DMS79 (cell line): ENCODE data around the gene RESF1.

ENCODE experiments used
- DNase-seq: peaks from one replicate; lab custom pipeline; 2025; lab: John Stamatoyannopoulos, UW

Gene RESF1

DNA sequence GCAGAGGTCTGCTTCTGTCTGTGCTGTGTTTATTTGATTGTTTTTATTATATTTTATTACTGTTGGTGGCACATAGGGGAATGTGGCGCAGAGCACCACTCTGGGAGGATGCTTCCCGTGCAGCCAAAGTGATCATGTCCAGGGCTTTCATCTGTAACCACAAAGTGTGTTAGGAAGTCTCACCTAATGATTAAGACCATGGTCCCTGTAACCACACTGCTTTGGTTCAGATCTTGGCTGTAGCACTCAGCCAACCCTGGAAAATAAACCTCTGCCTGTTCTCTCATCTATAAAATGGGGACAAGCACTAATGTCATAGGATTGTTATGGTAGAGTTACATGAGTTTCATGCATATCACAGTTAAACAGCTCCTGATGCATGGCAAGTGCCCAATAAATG lies 1.9 kb downstream of the RESF1 start:
- DNase-seq = no peak

DNA sequence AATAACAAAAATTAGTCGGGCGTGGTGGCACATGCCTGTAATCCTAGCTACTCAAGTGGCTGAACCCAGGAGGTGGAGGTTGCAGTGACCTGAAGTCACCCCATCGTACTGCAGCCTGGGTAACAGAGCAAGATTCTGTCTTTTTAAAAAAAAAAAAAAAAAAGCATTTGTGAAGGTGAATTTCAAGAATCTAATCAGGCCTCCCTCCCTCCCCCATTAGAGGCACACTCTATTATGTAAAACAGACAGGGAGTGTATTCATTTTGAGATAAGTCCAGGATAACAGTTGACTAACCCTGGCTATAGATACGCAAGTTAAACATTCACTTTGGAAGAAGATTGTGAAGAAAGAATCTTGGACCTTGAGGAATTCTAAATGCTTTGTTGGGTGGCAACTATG lies 2.9 kb downstream of the RESF1 start:
- no peak for DNase-seq

DNA sequence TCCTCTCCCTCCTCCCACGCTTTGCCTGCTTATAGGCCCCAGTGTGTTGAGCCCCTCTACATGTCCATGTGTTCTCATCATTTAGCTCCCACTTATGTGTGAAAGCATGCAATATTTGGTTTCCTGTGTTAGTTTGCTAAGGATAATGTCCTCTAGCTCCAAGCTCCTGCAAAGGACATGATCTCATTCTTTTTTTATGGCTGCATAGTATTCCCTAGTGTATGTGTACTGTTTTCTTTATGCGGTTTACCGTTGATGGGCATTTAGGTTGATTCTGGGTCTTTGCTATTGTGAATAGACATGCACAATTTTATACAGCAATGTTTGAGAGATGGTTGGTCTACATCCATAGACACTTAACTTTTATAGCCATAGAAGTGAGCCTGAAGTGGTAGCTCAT lies 5.1 kb downstream of the RESF1 start:
- DNase-seq = no peak

DNA sequence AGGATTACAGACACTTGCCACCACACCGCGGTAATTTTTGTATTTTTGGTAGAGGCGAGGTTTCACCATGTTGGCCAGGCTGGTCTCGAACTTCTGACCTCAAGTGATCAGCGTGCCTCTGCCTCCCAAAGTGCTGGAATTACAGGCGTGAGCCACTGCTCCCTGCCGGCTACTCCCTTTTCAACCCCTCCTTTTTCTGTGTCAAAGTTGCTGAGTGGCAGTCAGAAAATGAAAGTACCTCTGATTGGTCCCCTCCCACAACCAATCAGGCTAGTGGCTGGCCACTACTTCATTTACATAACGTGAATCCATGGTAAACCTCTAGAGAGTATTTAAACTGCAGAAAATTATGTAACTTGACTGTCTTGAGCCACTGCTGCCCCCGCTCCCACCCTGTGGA lies 5.9 kb downstream of the RESF1 start:
- DNase-seq = no peak

DNA sequence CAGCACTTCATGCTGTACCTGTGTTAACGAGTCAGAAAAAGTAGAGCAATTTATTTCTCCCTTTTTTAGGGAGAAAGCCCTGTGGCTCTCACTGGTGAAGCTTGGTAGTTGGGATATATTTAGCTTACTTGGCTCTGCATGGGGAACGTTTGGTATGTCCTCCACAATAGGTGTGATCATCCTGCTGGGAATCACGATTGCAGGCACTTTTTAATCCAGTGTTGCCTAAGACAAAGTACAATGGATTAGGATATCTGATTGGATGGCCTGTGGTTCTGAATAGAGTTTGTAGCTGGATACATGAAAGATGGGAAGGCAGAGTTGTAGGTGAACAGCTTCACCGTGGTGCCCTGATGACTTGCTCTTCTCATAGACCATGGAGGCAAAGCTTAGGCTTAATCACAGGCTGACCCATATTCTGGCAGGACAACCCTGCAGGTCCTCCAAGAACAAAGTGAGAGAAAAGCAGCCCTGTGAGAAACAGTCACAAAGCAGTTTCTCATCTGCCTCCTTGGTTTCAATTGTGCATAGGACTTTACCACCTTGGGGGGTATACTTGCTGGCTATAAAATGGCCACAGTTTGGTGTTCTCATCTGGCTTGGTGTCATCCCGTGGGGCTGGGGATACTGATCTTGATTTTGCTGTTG lies 7.5 kb downstream of the RESF1 start:
- no peak for DNase-seq

DNA sequence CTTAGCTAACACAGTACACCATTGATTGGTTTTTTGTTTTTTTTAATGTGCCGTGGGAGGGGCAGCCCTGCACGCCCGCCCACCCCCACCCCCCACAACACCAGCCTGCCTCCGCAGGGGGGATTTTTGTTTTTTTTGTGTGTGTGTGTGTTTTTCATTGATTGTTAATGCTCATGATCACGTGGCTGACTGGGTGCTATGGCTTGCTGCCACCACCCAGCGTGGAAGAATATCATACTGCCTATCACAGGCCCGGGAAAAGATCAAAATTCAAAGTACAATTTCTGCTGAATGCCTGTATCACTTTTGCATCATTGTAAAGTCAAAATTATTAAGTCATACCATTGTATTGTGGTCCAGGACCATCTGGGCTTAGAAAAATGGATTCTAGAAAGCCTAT lies 8.3 kb downstream of the RESF1 start:
- DNase-seq = no peak

DNA sequence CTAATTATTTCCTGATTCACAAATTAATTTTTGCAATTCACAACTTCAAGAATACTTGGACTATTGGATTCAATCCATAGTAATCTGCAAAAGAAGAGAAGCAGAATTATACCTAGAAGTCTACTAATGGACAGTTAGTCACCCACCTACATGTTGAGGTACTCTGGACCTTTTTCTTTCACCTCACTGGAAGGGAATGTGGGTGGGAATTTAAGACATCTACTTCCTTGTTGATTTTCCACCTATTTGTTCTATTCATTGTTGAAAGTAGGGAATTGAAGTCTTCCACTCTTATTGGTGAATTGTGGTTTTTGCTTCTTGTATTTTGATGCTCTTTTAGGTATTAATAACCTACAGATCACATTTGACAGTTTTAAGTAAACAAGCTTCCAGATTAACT lies 11.0 kb downstream of the RESF1 start:
- DNase-seq = no peak

DNA sequence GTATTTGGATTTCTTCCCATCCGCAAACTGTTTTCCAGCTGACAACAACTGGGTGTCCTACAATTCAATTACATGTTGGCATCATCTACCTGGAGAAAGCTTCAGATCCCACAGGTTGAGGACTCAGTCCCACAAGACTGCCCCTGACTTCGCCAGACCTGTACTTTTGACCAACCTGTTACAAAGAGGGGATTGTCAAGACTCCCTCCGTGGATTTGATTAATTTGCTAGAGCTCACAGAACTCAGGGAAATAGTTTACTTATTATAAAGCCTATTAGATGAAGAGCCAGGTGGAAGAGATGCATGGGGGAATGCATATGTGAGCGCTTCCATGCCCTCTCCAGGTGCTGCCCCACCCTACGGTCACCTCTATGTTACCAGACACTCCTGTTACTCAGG lies 14.6 kb downstream of the RESF1 start:
- DNase-seq = no peak

DNA sequence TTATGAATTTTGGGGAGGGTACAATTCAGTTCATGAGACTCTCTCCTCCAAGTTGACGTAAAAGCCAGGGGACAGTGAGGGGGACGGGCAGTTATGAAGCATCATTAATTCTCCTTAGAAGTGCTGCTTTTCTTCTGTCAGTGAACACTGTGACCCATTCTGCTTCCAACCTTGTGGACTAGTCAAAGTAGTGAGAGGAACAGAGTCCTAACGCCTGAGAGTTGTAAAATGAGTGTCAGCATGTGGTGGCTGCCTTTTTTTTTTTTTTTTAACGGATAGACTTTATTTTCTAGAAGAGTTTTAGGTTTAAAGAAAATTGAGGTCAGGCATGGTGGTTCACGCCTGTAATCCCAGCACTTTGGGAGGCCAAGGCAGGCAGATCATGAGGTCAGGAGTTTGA lies 15.5 kb downstream of the RESF1 start:
- no peak for DNase-seq

DNA sequence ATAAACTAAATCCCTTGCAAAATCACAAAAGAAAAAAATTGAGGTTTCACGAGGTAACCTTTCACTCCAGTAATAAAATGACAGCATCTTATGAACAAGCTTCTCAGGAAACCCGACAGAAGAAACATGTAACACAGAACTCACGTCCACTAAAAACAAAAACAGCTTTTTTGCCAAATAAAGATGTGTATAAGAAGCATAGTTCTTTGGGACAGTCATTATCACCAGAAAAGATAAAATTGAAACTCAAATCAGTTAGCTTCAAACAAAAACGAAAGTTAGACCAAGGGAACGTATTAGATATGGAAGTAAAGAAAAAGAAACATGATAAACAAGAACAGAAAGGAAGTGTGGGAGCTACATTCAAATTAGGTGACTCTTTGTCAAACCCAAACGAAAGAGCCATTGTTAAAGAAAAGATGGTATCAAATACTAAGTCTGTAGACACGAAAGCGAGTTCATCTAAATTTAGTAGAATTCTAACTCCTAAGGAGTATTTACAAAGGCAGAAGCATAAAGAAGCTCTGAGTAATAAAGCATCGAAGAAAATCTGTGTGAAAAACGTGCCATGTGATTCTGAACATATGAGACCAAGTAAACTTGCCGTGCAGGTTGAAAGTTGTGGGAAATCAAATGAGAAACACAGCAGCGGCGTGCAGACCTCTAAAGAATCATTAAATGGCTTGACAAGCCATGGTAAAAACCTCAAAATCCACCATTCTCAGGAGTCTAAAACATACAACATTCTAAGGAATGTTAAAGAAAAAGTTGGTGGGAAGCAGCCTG lies 25.8 kb downstream of the RESF1 start:
- DNase-seq = no peak

DNA sequence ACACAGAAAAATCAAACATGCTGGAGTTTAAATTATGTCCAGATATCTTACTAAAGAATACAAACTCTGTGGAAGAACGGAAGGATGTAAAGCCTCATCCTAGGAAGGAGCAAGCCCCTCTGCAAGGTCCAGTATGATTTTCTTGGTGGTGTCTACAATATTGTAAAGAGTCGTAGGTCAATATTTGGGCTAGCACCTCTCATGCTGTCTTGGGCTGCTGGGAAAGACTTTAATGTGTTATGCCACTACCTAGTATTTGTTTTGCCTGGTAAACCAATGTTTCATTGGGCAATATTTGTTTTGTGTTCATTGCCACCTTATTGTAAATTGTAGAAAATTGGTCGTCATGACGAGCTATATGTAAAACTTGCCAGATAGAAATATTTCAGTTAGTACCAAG lies 26.6 kb downstream of the RESF1 start:
- no peak for DNase-seq

DNA sequence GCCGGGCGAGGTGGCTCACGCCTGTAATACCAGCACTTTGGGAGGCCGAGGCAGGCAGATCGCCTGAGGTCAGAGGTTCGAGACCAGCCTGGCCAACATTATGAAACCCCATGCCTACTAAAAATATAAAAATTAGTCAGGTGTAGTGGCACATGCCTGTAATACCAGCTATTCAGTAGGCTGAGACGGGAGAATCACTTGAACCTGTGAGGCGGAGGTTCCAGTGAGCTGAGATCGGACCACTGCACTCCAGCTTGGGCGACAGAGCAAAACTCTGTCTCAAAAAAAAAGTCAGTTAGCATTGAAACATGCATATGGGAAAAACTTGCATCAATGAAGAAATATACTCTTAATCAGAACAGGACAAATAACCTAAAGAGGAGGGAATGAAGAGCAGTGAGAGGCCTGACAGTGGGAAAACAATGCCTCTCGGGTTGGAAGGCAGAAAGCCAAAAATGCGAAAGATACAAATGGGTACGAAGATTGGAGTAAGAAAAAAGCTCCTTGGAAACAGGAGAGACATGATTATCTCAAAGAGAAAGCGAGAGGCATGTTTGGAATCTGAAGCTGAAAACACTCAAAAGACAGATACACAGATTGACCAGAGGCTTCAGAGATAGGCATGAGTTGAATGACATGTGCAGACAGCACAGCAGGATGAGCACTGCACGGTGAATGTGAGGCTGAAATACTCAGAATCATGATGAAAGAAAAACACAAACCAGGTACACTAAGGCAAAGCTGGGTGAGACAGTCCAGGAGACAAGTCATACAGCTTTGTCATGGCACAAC lies 30.6 kb downstream of the RESF1 start:
- DNase-seq = no peak

DNA sequence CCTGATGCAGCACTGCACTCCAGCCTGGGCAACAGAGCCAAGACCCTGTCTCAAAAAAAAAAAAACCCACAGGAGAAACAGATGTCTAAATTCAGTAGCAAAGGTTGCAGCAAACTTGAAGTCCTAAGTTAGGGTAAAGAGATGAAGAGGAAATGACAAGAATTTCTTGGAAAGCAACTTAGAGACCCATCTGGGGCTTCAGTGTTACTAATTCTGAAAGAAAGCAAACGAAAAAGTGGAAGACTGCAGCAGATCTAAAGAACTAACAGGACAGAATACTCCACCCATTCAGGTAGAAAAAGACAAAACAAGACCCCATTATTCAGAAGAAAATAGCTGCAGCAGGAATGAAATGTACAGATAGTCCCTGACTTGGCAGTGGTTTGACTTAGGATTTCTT lies 31.9 kb downstream of the RESF1 start:
- DNase-seq = no peak

DNA sequence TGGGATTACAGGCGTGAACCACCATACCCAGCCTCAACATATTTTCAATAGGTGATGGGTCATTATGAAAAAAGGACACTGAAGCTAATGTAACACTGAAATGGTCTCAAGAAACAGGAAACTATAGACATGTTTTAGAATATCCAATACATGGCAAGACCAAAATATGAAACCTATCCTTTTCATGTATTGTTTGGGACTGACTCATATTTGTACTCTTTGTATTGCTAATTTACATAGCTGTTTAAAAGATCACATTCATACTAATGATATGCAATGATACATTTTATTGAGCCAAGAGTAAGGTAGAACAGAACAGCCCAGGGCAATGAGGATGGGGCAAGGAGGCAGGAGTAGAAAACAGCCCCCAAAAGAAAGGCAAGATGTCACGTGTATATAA lies 32.6 kb downstream of the RESF1 start:
- DNase-seq = no peak

DNA sequence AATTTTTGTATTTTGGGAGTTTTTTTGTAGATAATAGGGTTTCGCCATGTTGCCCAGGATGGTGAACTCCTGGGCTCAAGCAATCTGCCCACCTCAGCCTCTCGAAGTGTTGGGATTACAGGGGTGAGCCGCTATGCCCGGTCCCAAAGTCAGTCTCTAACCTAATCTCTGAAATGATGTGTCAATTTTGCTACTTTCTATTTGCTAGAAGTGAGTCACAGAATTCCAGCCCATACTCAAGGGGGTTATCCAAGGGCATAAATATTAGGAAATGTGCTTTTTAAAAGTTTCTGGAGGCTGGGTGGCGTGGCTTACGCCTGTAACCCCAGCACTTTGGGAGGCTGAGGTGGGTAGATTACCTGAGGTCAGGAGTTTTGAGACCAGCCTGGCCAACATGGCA lies 40.5 kb downstream of the RESF1 start:
- no peak for DNase-seq

DNA sequence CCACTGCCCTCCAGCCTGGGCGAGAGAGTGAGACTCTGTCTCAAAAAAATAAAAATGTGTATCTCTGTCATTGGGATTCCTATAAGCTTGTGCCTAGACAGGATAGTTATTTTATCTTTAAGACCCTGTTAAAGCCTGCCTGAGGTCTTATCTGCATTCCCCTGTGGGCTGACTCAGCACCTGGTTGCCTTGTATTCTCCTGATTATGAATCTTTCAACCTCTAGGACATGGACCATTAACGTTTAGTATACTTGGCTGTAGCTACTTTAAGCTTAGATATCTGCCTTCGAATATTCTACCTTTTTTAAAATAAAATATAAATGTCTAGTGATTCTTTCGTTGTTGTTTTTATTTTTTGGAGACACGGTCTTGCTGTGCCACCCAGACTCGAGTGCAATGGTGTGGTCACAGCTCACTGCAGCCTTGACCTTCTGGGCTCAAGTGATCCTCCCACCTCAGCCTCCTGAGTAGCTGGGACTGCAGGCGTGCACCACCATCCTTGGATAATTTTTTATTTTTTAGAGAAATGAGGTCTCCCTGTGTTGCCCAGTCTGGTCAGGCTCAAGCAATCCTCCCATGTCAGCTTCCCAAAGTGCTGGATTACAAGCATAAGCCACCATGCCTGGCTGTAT lies 41.3 kb downstream of the RESF1 start:
- DNase-seq = no peak

DNA sequence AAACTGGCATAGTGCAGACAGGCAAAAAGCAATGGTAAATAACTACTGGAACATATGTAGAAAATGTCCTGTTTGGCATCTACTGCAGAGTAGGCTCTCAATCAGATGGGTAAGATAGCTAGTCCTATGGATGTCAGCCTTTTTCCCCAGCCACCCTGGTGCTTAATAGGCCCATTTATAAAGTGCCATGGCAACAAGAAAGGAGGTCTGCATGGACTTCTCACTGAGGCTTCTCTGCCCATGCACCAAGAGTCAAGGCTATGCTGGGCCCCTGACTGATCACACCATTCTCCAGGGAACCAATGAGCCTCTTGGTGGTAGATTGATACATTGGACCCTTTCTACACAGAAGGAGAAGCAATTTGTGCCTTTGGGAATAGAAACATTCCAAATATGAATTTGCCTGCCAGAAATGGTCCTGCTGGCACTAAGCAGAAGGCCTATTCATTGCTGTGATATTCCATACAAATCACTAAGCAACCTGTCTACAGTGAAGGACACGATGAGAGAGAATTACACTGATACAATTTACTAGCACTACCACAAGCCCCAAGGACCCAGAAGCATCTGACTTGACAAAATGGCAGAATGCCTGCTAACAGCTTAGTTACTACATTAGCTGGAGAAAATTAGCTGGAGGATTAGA lies 43.8 kb downstream of the RESF1 start:
- no peak for DNase-seq

DNA sequence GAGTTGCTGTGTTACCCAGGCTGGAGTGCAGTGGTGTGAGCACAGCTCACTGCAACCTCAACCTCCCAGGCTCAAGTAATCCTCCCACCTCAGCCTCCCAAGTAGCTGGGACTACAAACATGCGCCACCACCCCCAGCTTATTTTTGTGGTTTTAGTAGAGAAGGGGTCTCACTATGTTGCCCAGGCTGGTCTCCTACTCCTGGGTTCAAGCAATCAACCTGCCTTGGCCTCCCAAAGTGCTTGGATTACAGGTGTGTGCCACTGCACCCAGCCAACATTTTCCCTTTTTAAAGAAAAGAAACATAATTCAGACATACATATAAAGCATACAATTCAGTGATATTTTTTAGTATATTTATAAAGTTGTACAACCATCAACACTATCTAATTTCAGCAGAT lies 44.4 kb downstream of the RESF1 start:
- no peak for DNase-seq

DNA sequence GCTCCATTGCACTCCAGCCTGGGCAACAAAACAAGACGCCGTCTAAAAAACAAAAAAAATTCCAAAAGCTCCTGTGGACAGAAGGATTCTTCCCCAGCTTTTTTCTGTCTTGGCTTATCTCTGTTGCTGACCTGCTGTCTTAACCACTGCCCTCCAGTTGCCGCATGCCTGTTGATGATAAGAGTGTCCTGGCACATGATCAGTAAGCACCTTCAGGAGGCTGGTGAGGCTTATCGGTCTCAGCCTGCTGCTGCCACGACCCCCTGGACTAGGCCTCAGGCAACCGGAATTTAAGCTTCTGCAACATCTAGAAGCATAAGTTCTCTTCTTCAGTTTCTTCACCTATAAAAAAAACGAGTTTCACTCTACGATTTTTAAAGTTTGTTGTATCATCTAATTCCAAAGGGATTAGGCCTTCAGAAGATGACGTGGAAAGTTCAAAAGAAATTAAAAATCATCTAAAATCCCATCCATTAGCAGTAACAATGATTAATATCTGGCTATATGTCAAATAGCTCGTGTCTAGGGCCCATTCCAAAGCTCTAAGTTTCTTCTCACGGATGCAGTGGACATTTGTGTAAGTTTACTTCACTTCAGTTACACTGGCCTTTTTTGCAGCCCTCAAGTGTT lies 46.4 kb downstream of the RESF1 start:
- no peak for DNase-seq
